ENCODE measurements around the gene POR.

DNA sequence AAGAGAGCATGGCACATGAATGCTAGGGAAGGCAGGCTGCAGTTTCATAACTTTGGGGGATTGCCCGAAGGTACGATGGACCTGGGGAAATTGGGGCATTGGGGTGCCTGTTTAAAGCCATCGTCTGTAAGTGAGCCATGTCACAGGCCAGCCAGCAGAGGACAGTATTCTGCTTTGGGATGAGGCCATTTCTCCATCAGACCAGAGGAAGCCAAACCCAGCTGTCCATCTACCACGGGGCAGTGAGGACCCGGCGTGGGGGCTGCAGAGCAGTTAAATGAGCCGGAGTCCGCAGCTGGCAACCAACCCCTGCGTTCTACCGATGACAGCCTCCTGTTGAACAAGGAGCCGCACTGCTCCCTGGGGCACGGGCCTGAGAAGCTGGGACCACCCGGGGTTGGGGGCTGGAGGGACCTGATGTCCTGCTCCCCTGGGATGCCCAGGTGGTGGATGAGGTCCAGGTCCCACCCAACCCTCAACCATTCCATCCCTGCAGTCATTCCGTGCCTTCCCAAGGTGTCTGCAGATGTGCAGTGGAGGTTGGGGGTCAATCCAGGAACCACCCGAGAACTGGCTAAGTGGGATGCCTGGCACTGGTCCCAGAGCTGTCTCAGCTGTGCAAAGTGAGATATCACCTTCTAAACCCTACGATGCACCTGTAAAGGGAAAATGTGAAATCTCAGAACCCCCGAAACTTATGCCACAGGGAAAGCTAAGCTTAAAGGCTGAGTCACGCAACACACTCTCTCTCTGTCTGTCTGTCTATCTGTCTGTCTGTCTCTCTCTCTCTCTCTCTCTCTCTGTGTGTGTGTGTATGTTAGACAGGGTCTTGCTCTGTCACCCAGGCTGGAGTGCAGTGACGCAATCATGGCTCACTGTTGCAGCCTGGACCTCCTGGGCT lies 48.2 kb upstream of the POR start:
- TF ChIP-seq, protein P1, sequence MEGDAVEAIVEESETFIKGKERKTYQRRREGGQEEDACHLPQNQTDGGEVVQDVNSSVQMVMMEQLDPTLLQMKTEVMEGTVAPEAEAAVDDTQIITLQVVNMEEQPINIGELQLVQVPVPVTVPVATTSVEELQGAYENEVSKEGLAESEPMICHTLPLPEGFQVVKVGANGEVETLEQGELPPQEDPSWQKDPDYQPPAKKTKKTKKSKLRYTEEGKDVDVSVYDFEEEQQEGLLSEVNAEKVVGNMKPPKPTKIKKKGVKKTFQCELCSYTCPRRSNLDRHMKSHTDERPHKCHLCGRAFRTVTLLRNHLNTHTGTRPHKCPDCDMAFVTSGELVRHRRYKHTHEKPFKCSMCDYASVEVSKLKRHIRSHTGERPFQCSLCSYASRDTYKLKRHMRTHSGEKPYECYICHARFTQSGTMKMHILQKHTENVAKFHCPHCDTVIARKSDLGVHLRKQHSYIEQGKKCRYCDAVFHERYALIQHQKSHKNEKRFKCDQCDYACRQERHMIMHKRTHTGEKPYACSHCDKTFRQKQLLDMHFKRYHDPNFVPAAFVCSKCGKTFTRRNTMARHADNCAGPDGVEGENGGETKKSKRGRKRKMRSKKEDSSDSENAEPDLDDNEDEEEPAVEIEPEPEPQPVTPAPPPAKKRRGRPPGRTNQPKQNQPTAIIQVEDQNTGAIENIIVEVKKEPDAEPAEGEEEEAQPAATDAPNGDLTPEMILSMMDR (IDR thresholded peaks at IDR 0.05): peak; percentile 80 to 94 (median 92)
- TF ChIP-seq POLR2A (IDR thresholded peaks at IDR 0.05) (no peak), EP300 (IDR thresholded peaks at IDR 0.05) (peak in 1 of 2 donors; percentile 28)
